NCI-H345 (cell line): Measurements from ENCODE around the gene SPTLC2.

Experiments
- DNase-seq: peaks from one replicate; lab custom pipeline; 2025; lab: John Stamatoyannopoulos, UW

SPTLC2 gene

GRCh38 chr14:77622366-77622961 lies 6.0 kb upstream of the SPTLC2 start:
- DNase-seq, result no peak

- no peak for DNase-seq
Measured at GRCh38 chr14:77620222-77620870, 3.9 kb upstream of the SPTLC2 start.

- no peak for DNase-seq
Measured at GRCh38 chr14:77618381-77618970, 2.0 kb upstream of the SPTLC2 start.

GRCh38 chr14:77616133-77616453 lies 344 bp downstream of the SPTLC2 start:
- no peak for DNase-seq

- DNase-seq, result peak; percentile 16
Measured at GRCh38 chr14:77615361-77616132, 890 bp downstream of the SPTLC2 start.

GRCh38 chr14:77613201-77613600 lies 3.2 kb downstream of the SPTLC2 start:
- DNase-seq, result peak; percentile 18

GRCh38 chr14:77612011-77612620 lies 4.3 kb downstream of the SPTLC2 start:
- DNase-seq, result no peak

- no peak for DNase-seq
Measured at GRCh38 chr14:77610553-77610952, 5.9 kb downstream of the SPTLC2 start.

GRCh38 chr14:77609922-77610321 lies 6.5 kb downstream of the SPTLC2 start:
- DNase-seq, result no peak

- DNase-seq, result no peak
Measured at GRCh38 chr14:77607741-77608302, 8.6 kb downstream of the SPTLC2 start.

- no peak for DNase-seq
Measured at GRCh38 chr14:77605392-77605972, 11.0 kb downstream of the SPTLC2 start.

- DNase-seq, result no peak
Measured at GRCh38 chr14:77603654-77604255, 12.7 kb downstream of the SPTLC2 start.

GRCh38 chr14:77603031-77603430 lies 13.4 kb downstream of the SPTLC2 start:
- DNase-seq, result no peak

- no peak for DNase-seq
Measured at GRCh38 chr14:77601846-77602619, 14.4 kb downstream of the SPTLC2 start.

GRCh38 chr14:77599889-77600288 lies 16.5 kb downstream of the SPTLC2 start:
- DNase-seq, result no peak

- DNase-seq, result no peak
Measured at GRCh38 chr14:77598366-77599070, 17.9 kb downstream of the SPTLC2 start.

GRCh38 chr14:77593501-77593961 lies 22.9 kb downstream of the SPTLC2 start:
- no peak for DNase-seq

GRCh38 chr14:77590845-77591485 lies 25.5 kb downstream of the SPTLC2 start:
- no peak for DNase-seq

- no peak for DNase-seq
Measured at GRCh38 chr14:77589099-77589498, 27.3 kb downstream of the SPTLC2 start.
